HG02943 (cell line): Measurements from ENCODE around the gene DTWD2.
"Not testable (repeated sequence)": the region's sequence is repeated elsewhere in the genome, so short reads cannot be mapped to it uniquely, and the experiment has no call there.

Experiments
- ATAC-seq: cut with Tn5 transposase; IDR thresholded peaks from one replicate; pipeline ENCODE4 v1.9.1; 2021; ENCODE audit warnings: mild to moderate bottlenecking, low read depth, moderate library complexity; ENCODE audit not compliant: unreplicated experiment

Gene DTWD2

GRCh38 chr5:118998861-118999260, 10.5 kb upstream of the DTWD2 start:
- not testable (repeated sequence) for ATAC-seq

- ATAC-seq = no peak
Measured at GRCh38 chr5:118996098-118996497, 7.8 kb upstream of the DTWD2 start.

DNA sequence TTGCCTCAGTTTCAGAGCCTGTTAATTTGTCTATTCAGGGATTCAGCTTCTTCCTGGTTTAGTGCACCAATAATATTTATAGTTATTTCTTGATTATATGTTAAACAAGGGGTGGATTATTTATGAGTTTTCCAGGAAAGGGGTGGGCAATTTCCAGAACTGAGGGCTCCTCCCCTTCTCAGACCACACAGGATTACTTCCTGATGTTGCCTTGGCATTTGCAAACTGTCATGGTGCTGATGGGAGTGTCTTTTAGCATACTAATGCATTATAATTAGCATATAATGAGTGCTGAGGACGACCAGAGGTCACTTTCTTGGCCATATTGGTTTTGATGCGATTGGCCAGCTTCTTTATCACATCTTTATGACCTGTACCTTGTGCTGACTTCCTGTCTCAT, 6.2 kb upstream of the DTWD2 start:
- no peak for ATAC-seq

- not testable (repeated sequence) for ATAC-seq
Measured at GRCh38 chr5:118993118-118993517, 4.8 kb upstream of the DTWD2 start.

DNA sequence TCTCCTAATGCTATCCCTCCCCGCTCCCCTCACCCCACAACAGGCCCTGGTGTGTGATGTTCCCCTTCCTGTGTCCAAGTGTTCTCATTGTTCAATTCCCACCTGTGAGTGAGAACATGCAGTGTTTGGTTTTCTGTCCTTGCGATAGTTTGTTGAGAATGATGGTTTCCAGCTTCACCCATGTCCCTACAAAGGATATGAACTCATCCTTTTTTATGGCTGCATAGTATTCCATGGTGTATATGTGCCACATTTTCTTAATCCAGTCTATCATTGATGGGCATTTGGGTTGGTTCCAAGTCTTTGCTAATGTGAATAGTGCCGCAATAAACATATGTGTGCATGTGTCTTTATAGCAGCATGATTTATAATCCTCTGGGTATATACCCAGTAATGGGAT, 3.7 kb upstream of the DTWD2 start:
- ATAC-seq = not testable (repeated sequence)

DNA sequence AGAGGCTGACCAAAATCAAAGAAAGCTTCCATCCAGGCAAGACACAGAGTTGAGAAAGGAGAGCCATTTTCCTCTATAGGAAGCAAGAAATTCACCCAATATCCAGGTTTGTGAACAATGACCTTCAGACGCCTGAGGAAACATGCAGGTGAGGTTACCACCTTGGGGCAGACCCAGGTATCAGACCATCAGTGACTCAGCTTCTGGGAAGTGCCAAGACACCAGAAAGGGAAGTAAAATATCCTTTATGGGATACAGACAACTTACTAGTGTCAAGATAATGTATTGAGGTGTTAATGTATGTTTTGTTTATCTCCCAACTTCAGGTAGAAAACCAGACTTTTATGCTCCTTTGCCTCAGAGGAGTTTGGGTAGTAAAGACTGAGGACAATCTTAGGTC, 2.2 kb upstream of the DTWD2 start:
- ATAC-seq = no peak

- no peak for ATAC-seq
Measured at GRCh38 chr5:118989816-118990215, 1.5 kb upstream of the DTWD2 start.

DNA sequence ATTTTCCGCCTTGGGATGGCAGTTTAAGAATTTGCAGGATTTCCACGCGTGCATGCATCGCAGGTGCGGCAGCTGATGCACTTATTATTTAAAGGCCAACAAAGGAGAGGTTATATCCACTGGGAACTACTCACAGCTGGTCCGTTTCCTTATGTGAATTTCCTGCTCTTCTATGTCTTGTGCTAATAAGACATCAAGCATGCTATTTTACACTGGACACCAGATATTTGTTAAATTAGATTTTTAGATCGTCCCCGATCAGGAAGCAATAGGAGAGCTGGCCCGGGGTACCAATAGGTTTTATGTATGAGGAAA, 476 bp upstream of the DTWD2 start:
- no peak for ATAC-seq

- ATAC-seq = no peak
Measured at GRCh38 chr5:118984602-118985001, 3.7 kb downstream of the DTWD2 start.

- no peak for ATAC-seq
Measured at GRCh38 chr5:118981783-118982182, 6.6 kb downstream of the DTWD2 start.

DNA sequence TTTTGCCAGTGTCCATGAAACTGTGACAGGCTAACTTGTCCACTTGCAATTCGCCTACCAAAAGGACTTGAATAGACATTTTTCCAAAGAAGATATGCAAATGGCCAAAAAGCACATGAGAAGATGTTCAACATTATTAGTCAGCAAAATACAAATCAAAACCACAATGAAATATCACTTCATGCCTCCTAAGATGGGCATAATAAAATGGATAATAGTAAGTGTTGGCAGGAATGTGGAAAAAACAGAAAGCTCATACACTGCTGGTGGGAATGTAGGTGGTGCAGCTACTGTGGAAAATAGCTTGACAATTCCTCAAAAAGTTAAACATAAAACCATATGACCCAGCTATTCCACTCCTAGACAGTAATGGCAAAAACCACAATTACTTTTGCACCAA, 7.9 kb downstream of the DTWD2 start:
- ATAC-seq = no peak

DNA sequence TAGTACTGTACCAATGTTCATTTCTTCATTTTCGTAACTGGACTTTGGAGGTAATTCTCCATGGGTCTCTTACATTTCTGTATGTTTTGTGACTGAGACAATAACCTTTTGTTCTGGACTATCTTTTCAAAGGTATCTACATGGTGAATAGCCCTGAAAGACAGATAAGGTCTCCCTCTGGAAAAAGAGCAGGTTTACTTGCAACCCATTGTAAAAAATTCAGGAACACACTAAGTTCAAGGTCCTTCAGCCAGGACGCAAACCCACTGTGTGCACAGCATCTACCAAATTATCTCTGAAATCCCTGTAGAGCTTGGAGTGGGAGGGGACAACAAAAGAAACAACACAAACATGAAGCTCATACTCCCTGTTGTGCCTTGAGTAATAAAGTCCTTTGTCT, 8.3 kb downstream of the DTWD2 start:
- ATAC-seq = no peak

DNA sequence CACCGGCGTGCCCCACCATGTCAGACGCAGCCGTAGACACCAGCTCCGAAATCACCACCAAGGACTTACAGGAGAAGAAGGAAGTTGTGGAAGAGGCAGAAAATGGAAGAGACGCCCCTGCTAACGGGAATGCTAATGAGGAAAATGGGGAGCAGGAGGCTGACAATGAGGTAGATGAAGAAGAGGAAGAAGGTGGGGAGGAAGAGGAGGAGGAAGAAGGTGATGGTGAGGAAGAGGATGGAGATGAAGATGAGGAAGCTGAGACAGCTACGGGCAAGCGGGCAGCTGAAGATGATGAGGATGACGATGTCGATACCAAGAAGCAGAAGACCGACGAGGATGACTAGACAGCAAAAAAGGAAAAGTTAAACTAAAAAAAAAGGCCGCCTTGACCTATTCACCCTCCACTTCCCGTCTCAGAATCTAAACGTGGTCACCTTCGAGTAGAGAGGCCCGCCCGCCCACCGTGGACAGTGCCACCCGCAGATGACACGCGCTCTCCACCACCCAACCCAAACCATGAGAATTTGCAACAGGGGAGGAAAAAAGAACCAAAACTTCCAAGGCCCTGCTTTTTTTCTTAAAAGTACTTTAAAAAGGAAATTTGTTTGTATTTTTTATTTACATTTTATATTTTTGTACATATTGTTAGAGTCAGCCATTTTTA, 14.4 kb downstream of the DTWD2 start:
- ATAC-seq = not testable (repeated sequence)

DNA sequence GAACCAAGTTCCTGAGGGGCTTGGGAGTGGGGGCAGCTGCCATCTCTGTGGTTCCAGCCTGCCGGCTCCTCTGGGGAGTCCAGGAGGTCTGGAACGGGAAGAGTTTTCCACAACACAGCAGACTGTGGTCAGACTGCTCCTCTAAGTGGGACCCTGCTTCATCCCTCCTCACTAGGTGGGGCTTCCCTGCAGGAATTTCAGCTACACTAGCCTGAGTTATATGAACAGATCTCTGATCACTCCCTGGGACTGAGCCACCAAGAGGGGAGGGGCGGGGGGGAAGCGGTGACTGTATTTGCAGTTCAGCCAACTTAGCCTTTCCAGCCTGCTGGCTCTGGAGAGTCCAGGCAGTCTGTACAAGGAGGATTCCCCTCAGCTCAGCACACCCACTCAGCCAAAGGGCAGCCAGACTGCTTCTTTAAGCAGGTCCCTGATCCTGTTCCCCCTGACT, 19.4 kb downstream of the DTWD2 start:
- ATAC-seq = no peak

- ATAC-seq = no peak
Measured at GRCh38 chr5:118968406-118968911, 19.9 kb downstream of the DTWD2 start.

DNA sequence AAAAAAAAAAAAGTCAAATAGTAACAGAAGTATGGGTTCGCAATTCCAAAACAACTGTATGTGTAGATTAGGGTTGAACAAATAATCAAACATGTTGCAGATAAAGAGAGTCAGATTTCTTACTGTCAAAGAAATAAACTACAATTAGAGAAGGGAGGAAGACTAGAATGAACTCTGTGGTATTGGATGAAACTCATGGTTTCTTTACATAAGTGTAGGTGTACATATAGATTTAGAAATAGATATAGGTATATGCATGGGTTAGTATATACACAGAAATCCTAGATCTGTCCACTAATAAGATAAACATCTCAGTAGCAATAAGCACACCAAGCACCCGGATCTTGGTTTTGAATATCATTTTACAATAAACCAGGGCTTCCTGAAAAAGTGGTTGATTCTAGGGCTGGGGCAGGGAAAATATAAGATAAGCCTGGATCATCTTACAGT, 21.3 kb downstream of the DTWD2 start:
- no peak for ATAC-seq

DNA sequence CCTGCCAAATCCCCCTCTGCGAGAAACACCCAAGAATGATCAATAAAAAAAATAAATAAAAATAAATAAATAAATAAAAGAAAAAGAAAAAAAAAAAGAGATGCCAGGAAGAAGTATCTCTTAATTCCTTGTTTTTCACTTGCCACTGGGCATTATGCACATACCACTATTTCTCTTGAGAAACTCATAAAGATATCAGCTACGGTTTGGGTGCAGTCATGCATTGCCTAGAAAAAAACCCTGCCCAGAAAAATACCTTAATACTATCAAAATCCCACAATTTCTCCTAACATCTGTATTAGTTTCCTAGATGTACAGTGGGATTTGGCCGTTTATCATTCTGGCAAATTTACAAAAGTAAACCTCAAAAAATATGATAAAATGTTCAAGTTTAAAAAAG, 22.5 kb downstream of the DTWD2 start:
- no peak for ATAC-seq

DNA sequence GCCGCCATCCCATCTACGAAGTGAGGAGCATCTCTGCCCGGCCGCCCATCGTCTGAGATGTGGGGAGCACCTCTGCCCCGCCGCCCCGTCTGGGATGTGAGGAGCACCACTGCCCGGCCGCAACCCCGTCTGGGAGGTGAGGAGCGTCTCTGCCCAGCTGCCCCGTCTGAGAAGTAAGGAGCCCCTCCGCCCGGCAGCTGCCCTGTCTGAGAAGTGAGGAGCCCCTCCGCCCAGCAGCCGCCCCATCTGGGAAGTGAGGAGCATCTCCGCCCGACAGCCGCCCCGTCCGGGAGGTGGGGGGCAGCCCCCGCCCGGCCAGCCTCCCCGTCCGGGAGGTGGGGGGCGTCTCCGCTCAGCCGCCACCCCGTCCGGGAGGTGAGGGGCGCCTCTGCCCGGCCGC, 23.4 kb downstream of the DTWD2 start:
- ATAC-seq = not testable (repeated sequence)

- not testable (repeated sequence) for ATAC-seq
Measured at GRCh38 chr5:118964388-118964787, 24.0 kb downstream of the DTWD2 start.

GRCh38 chr5:118963169-118963568, 25.2 kb downstream of the DTWD2 start:
- no peak for ATAC-seq

DNA sequence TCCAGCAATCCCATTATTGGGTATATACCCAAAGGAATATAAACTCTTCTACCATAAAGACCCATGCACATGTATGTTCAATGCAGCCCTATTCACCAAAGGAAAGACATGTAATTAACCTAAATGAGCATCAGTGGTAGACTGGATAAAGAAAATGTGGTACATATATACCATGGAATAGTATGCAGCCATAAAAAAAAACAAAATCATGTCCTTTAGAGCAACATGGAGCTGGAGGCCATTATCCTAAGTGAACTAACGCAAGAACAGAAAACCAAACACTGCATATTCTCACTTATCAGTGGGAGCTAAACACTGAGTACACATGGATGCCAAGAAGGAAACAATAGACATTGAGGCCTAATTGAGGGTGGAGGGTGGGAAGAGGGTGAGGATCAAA, 27.8 kb downstream of the DTWD2 start:
- ATAC-seq = no peak

GRCh38 chr5:118956727-118957126, 31.6 kb downstream of the DTWD2 start:
- ATAC-seq = no peak

DNA sequence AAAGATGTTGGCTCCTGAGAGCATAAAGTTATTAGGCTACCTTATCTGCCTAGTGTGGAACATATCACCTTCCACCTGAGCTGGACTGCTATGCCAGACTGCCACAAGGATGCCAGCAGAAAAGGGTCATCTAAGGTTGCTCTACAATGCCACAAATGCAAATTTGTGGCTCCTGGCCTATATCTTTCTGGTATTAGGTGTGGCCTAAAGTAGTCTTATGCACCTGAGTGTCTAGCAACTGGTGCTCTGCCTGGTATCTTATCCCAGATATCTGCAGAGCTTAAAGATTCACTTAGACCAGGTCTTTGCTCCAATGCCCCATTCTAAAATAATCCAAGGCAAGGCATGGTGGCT, 34.7 kb downstream of the DTWD2 start:
- no peak for ATAC-seq
